ENCODE measurements around the gene ARNT2. TPM values are rescaled to one million over a fixed set of nuclear protein-coding genes. Genes with fewer than 3 reads are reported as not detected.

The ARNT2 gene
- total RNA-seq, 4 donors from 2014 or later, result 1.8 to 5.1 (median 3.6) TPM

- Histone ChIP-seq H3K9me3 (no peaks in the 10 kb centered on the region), H3K36me3 (no peaks in the 10 kb centered on the region), H3K4me3 (no peak overlapping the region), H3K4me1 (peaks cover 46% of the 10 kb centered on the region), H3K27ac (no peak overlapping the region), H3K27me3 (no peaks in the 10 kb centered on the region)
- WGBS, result 82% methylated on average over 7 of the region's 7 CpGs
- no peak for DNase-seq (ENCODE audit: low spot score in 2 of 2)
- TF ChIP-seq EP300 (IDR thresholded peaks at IDR 0.05) (no peak), POLR2AphosphoS5 (IDR thresholded peaks at IDR 0.05) (no peak), CTCF (IDR thresholded peaks at IDR 0.05) (no peak), POLR2A (IDR thresholded peaks at IDR 0.05) (no peak)
Measured at GRCh38 chr15:80612118-80612823, 208.1 kb downstream of the ARNT2 start.

DNA sequence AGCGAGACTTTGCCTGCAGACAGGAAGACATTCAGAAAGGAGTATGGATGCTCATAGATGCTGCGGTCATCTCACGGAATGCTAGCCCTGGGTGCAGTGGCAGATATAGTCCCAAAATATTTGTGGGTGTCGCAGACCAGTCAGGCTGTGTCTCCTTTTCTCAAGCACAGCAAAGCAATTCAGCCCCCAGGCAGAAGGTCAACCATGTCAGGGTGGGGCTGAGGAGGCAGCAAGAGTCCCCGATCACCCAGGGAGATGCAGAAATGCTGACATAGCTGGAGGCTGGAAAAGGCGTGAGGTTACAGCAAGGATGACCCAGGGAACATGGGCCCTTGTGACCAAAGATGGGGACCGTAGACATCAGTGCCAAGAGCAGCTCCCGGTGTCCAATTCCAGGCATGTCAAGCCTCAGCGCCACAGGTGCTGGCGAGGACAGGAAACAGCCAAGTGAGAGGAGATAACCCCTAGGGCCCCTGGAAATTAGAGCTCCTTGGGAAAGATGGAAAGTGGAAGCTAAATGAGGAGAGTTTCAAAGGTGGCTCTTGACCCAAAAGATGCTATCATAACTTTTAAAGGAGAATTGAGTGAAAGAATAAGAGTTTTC is 209.7 kb downstream of the ARNT2 start:
- Histone ChIP-seq H3K27ac (no peak overlapping the region), H3K4me1 (peaks cover 44% of the 10 kb centered on the region), H3K27me3 (no peaks in the 10 kb centered on the region), H3K36me3 (no peaks in the 10 kb centered on the region), H3K4me3 (no peak overlapping the region), H3K9me3 (no peaks in the 10 kb centered on the region)
- 83% methylated on average over 10 of the region's 10 CpGs for WGBS
- no peak for TF ChIP-seq POLR2AphosphoS5 (IDR thresholded peaks at IDR 0.05)
- no peak for TF ChIP-seq EP300 (IDR thresholded peaks at IDR 0.05)
- no peak for TF ChIP-seq CTCF (IDR thresholded peaks at IDR 0.05)
- no peak for TF ChIP-seq POLR2A (IDR thresholded peaks at IDR 0.05)
- no peak for DNase-seq (ENCODE audit: low spot score in 2 of 2)

DNA sequence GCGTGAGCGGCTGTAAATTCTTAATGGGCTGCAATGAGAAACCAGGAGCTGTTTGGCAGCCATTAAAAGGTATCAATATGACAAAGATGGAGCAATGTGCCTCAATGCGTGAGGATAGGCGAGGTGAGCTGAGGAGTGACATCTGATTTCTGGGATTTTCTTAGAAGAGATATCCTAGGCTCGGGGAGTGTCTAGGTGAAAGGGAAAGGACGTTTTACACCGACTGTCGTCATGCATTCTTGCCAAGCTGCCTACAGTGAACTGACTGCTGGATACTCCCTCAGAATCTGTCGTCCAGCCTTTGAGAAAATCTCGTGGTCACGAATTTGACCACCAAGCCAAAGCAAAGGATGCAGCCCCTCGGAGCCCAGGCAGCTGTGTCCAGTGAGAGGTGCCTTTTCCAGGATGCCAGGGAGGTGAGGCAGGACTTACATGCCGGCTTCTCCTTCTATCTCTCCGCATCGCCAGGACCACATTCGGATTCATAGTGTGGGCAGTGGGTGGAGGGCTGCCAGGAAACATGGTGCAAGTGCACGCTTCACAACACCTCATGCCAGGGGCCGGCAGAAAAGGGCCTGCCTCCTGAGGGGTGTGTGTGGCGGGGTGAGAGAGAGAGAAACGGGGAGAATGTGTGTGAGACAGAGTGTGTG is 210.7 kb downstream of the ARNT2 start:
- Histone ChIP-seq H3K4me3 (no peak overlapping the region), H3K27me3 (no peaks in the 10 kb centered on the region), H3K36me3 (no peaks in the 10 kb centered on the region), H3K27ac (no peak overlapping the region), H3K9me3 (no peaks in the 10 kb centered on the region), H3K4me1 (peaks cover 41% of the 10 kb centered on the region)
- TF ChIP-seq POLR2AphosphoS5 (IDR thresholded peaks at IDR 0.05) (no peak), EP300 (IDR thresholded peaks at IDR 0.05) (no peak), POLR2A (IDR thresholded peaks at IDR 0.05) (no peak), CTCF (IDR thresholded peaks at IDR 0.05) (no peak)
- 93% methylated on average over 20 of the region's 20 CpGs for WGBS
- DNase-seq (ENCODE audit: low spot score in 2 of 2), result no peak

DNA sequence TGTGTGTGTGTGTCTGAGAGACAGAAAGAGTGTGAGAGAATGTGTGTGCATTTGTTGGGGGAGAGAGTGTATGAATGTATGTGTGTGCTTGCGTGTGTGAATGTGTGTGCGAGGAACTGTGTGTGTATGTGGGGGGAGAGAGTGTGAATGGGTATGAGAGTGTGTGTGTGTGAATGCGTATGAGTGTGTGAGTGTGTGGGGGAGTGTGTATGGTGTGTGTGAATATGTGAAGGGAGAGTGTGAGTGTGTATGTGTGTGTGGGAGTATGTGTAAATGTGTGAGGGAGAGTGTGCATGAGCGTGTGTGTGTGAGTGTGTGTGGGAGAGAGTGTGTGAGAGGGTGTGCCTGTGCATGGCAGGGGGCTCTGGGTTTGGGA is 211.2 kb downstream of the ARNT2 start:
- DNase-seq (ENCODE audit: low spot score in 2 of 2), result no peak
- no peaks in the 10 kb centered on the region for H3K27me3 ChIP-seq
- H3K27ac ChIP-seq, result no peak overlapping the region
- no peak overlapping the region for H3K4me3 ChIP-seq
- H3K9me3 ChIP-seq, result no peaks in the 10 kb centered on the region
- H3K36me3 ChIP-seq, result no peaks in the 10 kb centered on the region
- H3K4me1 ChIP-seq, result peaks cover 36% of the 10 kb centered on the region
- TF ChIP-seq EP300 (IDR thresholded peaks at IDR 0.05), result no peak
- no peak for TF ChIP-seq POLR2AphosphoS5 (IDR thresholded peaks at IDR 0.05)
- no peak for TF ChIP-seq CTCF (IDR thresholded peaks at IDR 0.05)
- no peak for TF ChIP-seq POLR2A (IDR thresholded peaks at IDR 0.05)
- 93% methylated on average over 4 of the region's 4 CpGs for whole genome bisulfite sequencing

GRCh38 chr15:80615783-80616391 is 211.7 kb downstream of the ARNT2 start:
- TF ChIP-seq POLR2AphosphoS5 (IDR thresholded peaks at IDR 0.05), result peak in 2 of 3 donors; percentile 4 to 21
- TF ChIP-seq CTCF (IDR thresholded peaks at IDR 0.05), result no peak
- Histone ChIP-seq H3K36me3 (no peaks in the 10 kb centered on the region), H3K4me1 (peaks cover 36% of the 10 kb centered on the region), H3K27ac (peak overlapping the region; percentile 4), H3K9me3 (no peaks in the 10 kb centered on the region), H3K27me3 (no peaks in the 10 kb centered on the region), H3K4me3 (no peak overlapping the region)
- 50% methylated on average over 14 of the region's 14 CpGs for WGBS
- peak in 1 of 2 donors; percentile 75 for DNase-seq (ENCODE audit: low spot score in 2 of 2)
